Heart left ventricle (tissue), 16 donors: ENCODE measurements around the gene FNDC3B. TPM values are rescaled to one million over a fixed set of nuclear protein-coding genes. Genes with fewer than 3 reads are reported as not detected.

ENCODE experiments used
- ATAC-seq, 4 donors: fragments of 200-7000 bp; cut with Tn5 transposase; one replicate each; pipeline ENCODE4 v1.9.1; 2020 to 2022; ENCODE audit warnings: moderate library complexity in 4 of 4, mild to moderate bottlenecking in 3 of 4, moderate number of reproducible peaks in 1 of 4
- DNase-seq, 5 donors: peaks; one replicate each; pipeline ENCODE4 v3.0.0-alpha.2; 2020
- H3K27ac ChIP-seq, 12 donors: fragments of 200-600 bp; sonication (generic) in 4 of 12; one replicate each; pipeline versions ENCODE4 v1.5.0 to v1.8.0; 2016 to 2022; ENCODE audit warnings: mild to moderate bottlenecking in 2 of 12
- H3K27me3 ChIP-seq, 9 donors: fragments of 200-600 bp; sonication (generic) in 2 of 9; one replicate each; pipeline versions ENCODE4 v1.5.1 to v1.8.0; 2016 to 2022; ENCODE audit warnings: mild to moderate bottlenecking in 3 of 9
- H3K36me3 ChIP-seq, 9 donors: fragments of 200-600 bp; sonication (generic) in 2 of 9; one replicate each; pipeline versions ENCODE4 v1.5.0 to v1.8.0; 2018 to 2022; ENCODE audit warnings: mild to moderate bottlenecking in 2 of 9
- H3K4me1 ChIP-seq, 12 donors: fragments of 200-600 bp; sonication (generic) in 4 of 12; one replicate each; pipeline versions ENCODE4 v1.5.0 to v1.8.0; 2016 to 2022; ENCODE audit warnings: mild to moderate bottlenecking in 3 of 12
- H3K4me3 ChIP-seq, 12 donors: fragments of 200-600 bp; sonication (generic) in 4 of 12; one replicate each; pipeline versions ENCODE4 v1.5.0 to v1.8.0; 2017 to 2022; ENCODE audit warnings: mild to moderate bottlenecking in 9 of 12, moderate library complexity in 4 of 12
- H3K9me3 ChIP-seq, 12 donors: fragments of 200-600 bp; sonication (generic) in 4 of 12; one replicate each; pipeline versions ENCODE4 v1.5.0 to v1.8.0; 2016 to 2022; ENCODE audit warnings: mild to moderate bottlenecking in 1 of 12
- CTCF ChIP-seq, 12 donors: fragments of 200-600 bp; sonication (generic) in 4 of 12; IDR thresholded peaks; one replicate each; pipeline versions ENCODE4 v1.5.0 to v1.8.0; 2018 to 2022; ENCODE audit warnings: antibody characterized with exemption in 12 of 12, mild to moderate bottlenecking in 5 of 12
- POLR2A ChIP-seq, 2 donors: fragments of 450-650 bp; IDR thresholded peaks; one replicate each; pipeline ENCODE4 v1.6.1; 2017; ENCODE audit warnings: antibody characterized with exemption in 2 of 2, mild to moderate bottlenecking in 2 of 2, moderate library complexity in 2 of 2
- WGBS, 4 donors: extraction: QIAGEN DNeasy Blood & Tissue Kit in 2 of 4; methylation state at CpG; one replicate each; pipeline versions ENCODE4 v1.1.5 to v1.1.7; 2013 to 2018; 5-methylcytosine and 5-hydroxymethylcytosine counted together
- intact Hi-C, 10 donors: fragments of 100-400 bp; cut with DNase I; formaldehyde crosslinking; loops; one replicate each; pipeline versions ENCODE4 v1.11.1 to v1.14.2; 2022
- polyA plus RNA-seq, 2 donors: library from polyadenylated mRNA; stranded (reverse); fragments of 200-250 nt; gene quantifications; one replicate each; pipeline ENCODE4 v1.2.3, GENCODE V29; 2013
- total RNA-seq, 9 donors: library from RNA; depleted of rRNA in 2 of 9; stranded (reverse); fragments of >200 nt in 2 of 9; fragmentation: NEBNext Ultra II Directional in 3 of 9; extraction: Animal tissue kit (Norgen Biotek cat#: 25700) in 3 of 9; gene quantifications; one replicate each; pipeline versions ENCODE4 v1.1.0 to v1.2.4, GENCODE V29; 2016 to 2023
- donor health status: ischemic (EF 13 %, LVEDD 7.1; RV severe dilation, severe dysfunction).
- donor health status: healthy with polysubstance abuse.
- donor health status: DM: no; HTN: yes; CAD: no.
- donor health status: DM: no; HTN: no; CAD: no.
- donor health status: ischemic (EF 25% LVEDD 6.9; RV normal size, moderate dysfunction).
- donor health status: ischemic (EF 25% LVEDD 5.7; RV mildly dilated, moderate dysfunction).
- donor health status: healthy.
- donor health status: DM: yes; HTN: yes; CAD: no.
- donor health status: ischemic (EF 35%, LVEDD 5.7; RV mildly dilated, moderate dysfunction).
- donor health status: nonischemic (EF 11% LVEDD 7.7; RV severe dilation, severe dysfunction).
- donor health status: DM: yes; HTN: yes; CAD: no.
- donor health status: PGD.
- donor health status: ischemic (EF 29% LVEDD 5.4; RV normal size, mild dysfunction).
- donor health status: nonischemic (EF 23%, LVEDD 6.1; RV moderate dilation, normal function).

FNDC3B gene
- total and polyA plus RNA-seq, 11 donors = 9.4 to 113 (median 68.2) TPM

GRCh38 chr3:172148241-172148640 lies 108.9 kb downstream of the FNDC3B start:
- peaks cover 16 to 92% (median 39%) of the 10 kb centered on the region in 12 donors for H3K4me1 ChIP-seq
- H3K27me3 ChIP-seq = no peaks in the 10 kb centered on the region
- 67 to 78% (median 76%) methylated on average over 2 of the region's 2 CpGs for WGBS, 4 donors
- TF ChIP-seq CTCF (IDR thresholded peaks at IDR 0.05) (no peak), POLR2A (IDR thresholded peaks at IDR 0.05) (no peak)
- ATAC-seq = no peak
- H3K4me3 ChIP-seq = no peak overlapping the region
- peaks cover 0 to under 1% (median 0%) of the 10 kb centered on the region in 12 donors for H3K9me3 ChIP-seq
- DNase-seq = no peak
- intact Hi-C loops = loop anchor here in 1 of 10 donors (10.0 kb wide), 1 partner anchor 503 kb away; no protein-coding TSS in a partner anchor
- peak overlapping the region in 1 of 12 donors; percentile 63 for H3K27ac ChIP-seq
- H3K36me3 ChIP-seq = no peaks in the 10 kb centered on the region

DNA sequence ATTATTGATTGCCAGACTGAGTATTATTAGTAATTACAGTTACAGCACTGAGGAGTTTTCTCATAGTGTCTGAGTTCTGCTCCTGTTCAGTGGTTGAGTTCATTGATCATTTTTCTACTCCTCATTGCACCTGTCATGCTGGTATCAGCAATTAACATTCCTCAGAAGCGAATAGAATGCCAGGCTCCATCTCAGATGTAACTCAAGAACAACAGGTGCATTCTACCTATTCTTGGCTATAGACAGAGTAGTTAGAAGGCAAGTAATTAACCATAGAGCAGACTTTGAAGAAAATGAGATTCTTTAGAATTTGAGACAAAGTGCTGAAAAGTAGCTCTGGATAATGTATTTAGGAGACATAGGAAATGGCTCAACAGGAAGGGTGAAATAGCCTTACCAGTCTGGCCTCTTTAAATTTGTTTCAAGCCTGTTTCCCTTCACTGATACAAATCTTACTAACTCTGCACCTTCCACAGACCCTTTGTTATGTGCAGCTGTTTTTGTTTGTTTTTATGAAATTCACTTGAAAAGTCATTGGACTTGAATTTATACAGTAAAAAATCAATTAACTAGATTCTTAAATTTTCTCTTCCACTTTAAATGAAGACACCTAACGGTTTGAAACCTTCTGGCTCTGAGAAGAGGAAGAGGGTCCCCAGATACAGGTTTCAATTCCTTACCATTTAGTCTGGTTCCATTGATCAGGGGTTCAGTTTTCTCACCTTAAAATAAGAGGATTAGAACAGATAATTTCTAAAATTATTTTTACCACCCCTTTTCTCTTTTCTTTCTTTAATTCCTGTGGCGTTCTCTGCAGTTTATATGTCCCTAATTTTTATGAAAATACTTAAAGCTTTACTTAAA lies 109.6 kb downstream of the FNDC3B start:
- Histone ChIP-seq H3K9me3 (no peaks in the 10 kb centered on the region), H3K27ac (peak overlapping the region in 1 of 12 donors; percentile 63), H3K27me3 (no peaks in the 10 kb centered on the region), H3K4me1 (peaks cover 22 to 92% (median 45%) of the 10 kb centered on the region in 12 donors), H3K4me3 (no peak overlapping the region), H3K36me3 (no peaks in the 10 kb centered on the region)
- 78 to 81% (median 80%) methylated on average over 3 of the region's 3 CpGs for WGBS, 4 donors
- DNase-seq (no peak), ATAC-seq (no peak)
- intact Hi-C loops = loop anchor here in 1 of 10 donors (10.0 kb wide), 1 partner anchor 504 kb away; no protein-coding TSS in a partner anchor
- no peak for TF ChIP-seq POLR2A (IDR thresholded peaks at IDR 0.05)

DNA sequence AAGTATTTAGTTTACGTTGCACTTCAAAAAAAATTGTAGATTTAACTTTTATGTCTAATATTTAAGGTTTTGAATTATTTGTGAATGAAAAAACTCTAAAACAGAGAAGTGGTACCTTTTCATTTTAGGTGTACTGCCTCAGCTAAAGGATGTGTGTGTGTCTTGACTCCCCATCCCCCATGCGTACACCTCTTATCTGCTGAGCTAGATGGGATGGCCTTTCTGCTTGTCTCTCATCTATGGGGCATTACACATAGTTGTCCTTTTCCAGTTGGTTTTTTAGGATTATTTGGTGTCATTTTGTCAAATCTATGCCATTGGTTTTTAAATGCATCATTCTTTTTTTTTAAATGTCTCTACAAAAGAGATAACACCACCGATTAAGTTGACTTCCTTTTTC lies 110.9 kb downstream of the FNDC3B start:
- H3K9me3 ChIP-seq = no peaks in the 10 kb centered on the region
- no peaks in the 10 kb centered on the region for H3K36me3 ChIP-seq
- TF ChIP-seq POLR2A (IDR thresholded peaks at IDR 0.05) = no peak
- no peak for TF ChIP-seq CTCF (IDR thresholded peaks at IDR 0.05)
- H3K27me3 ChIP-seq = no peaks in the 10 kb centered on the region
- DNase-seq = no peak
- WGBS, 4 donors = 82 to 86% (median 84%) methylated on average over 3 of the region's 3 CpGs
- H3K27ac ChIP-seq = no peak overlapping the region
- H3K4me3 ChIP-seq = no peak overlapping the region
- no peak for ATAC-seq
- intact Hi-C loops = loop anchor here in 2 of 10 donors (10.0 kb wide), 2 partner anchors 55 to 105 kb away; no protein-coding TSS in a partner anchor
- peaks cover 22 to 92% (median 47%) of the 10 kb centered on the region in 12 donors for H3K4me1 ChIP-seq

DNA sequence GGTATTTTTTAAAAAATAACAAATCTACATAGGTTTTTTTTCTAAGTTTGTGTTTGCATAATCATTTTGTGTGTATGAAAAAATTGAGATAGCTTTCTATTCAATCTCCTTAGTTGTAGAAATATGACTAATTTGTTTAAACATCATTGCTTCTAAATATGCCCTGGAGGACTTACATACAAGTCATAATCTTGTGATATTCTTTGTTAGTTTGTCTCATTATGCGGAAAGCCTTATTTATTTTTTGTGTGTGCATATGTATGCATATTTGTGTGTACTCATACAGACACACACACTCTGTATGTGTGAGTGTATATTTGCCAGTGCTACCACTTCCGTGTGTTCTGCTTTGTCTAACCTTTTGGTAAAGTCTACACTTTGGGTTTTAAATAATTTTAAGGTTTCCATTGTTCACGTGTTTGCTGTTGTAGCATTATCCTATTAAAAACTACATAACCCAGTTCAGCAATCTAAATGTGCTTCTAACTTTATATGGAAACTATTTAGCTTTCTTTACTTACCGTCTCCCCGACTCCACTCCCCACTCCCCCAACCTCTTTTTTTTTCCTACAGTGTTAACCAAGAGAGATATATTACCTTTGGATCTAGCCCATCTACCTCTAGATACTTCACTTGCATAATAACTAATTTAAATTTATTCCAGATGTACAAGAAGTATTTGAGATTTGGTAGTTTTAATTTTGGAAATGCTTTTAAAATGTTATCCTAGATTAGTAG lies 111.7 kb downstream of the FNDC3B start:
- H3K36me3 ChIP-seq = no peaks in the 10 kb centered on the region
- DNase-seq (no peak), ATAC-seq (no peak)
- peak overlapping the region in 1 of 12 donors; percentile 87 for H3K27ac ChIP-seq
- no peaks in the 10 kb centered on the region for H3K27me3 ChIP-seq
- 74 to 94% (median 76%) methylated on average over 5 of the region's 5 CpGs for WGBS, 4 donors
- H3K4me3 ChIP-seq = no peak overlapping the region
- H3K4me1 ChIP-seq = peaks cover 22 to 92% (median 53%) of the 10 kb centered on the region in 12 donors
- H3K9me3 ChIP-seq = no peaks in the 10 kb centered on the region
- intact Hi-C loops = loop anchor here in 2 of 10 donors (10.0 kb wide), 2 partner anchors 54 to 106 kb away; no protein-coding TSS in a partner anchor
- no peak for TF ChIP-seq POLR2A (IDR thresholded peaks at IDR 0.05)
- TF ChIP-seq CTCF (IDR thresholded peaks at IDR 0.05) = no peak
